Epithelial cell of proximal tubule (primary cell): ENCODE results near the gene AMOTL2. TPM values are rescaled to one million over a fixed set of nuclear protein-coding genes. Genes with fewer than 3 reads are reported as not detected.

ENCODE experiments used
- DNase-seq: peaks from one replicate; pipeline ENCODE4 v3.0.0-alpha.2; 2011; ENCODE audit warnings: low read depth
- H3K4me3 ChIP-seq: 2 replicates; pipeline ENCODE4 v1.5.1; 2011; ENCODE audit warnings: low read depth, mild to moderate bottlenecking, low read length
- total RNA-seq: library from RNA; depleted of rRNA; stranded (reverse); fragments of >200 nt; gene quantifications from 2 replicates; pipeline ENCODE4 v1.2.3, GENCODE V29; 2015
- TF ChIP-seq, protein P1 (sequence below): conservative IDR thresholded peaks from 2 replicates; pipeline ENCODE4 v1.5.1; 2012; ENCODE audit warnings: low read depth, mild to moderate bottlenecking, low read length

Gene AMOTL2
- total RNA-seq, 1 donor from 2014 or later: 98.7 TPM

DNA sequence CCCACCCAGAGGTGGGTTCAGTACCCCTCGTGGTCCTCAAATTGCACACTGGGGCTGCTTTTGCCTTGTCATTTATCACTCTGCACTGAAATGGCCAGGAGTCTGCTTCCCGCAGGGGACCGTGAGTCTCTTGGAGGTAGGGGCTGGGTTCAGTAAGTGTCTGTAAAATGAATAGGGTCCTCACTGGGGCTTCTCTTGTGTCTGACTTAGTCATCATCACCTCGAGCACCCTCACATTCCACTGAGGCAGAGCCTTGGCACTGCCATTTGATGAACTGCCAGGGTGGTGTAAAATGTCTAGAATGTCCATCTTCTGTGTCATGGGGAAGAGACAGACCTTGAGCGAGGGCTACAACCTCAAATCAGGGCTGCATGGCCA lies 62.6 kb downstream of the AMOTL2 start:
- no peak for DNase-seq
- no peak overlapping the region for H3K4me3 ChIP-seq
- TF ChIP-seq, protein P1, sequence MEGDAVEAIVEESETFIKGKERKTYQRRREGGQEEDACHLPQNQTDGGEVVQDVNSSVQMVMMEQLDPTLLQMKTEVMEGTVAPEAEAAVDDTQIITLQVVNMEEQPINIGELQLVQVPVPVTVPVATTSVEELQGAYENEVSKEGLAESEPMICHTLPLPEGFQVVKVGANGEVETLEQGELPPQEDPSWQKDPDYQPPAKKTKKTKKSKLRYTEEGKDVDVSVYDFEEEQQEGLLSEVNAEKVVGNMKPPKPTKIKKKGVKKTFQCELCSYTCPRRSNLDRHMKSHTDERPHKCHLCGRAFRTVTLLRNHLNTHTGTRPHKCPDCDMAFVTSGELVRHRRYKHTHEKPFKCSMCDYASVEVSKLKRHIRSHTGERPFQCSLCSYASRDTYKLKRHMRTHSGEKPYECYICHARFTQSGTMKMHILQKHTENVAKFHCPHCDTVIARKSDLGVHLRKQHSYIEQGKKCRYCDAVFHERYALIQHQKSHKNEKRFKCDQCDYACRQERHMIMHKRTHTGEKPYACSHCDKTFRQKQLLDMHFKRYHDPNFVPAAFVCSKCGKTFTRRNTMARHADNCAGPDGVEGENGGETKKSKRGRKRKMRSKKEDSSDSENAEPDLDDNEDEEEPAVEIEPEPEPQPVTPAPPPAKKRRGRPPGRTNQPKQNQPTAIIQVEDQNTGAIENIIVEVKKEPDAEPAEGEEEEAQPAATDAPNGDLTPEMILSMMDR: no peak

DNA sequence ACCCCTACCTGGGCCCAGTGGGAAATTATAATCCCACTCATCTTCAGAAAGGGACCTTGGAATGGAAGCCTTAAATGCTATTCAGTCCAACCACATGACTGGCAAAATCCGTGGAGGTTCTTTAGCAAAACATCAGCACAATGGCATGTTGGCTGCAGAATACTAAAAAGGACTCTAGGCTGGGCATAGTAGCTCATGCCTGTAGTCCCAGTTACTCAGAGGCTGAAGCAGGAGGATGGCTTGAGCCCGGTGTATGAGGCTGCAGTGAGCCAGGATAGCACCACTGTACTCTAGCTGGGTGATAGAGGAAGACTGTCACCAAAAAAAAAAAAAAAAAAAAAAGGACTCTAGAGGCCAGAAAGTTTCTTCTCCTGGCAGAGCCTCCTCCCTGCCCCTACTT lies 63.0 kb downstream of the AMOTL2 start:
- TF ChIP-seq, protein P1: no peak
- no peak for DNase-seq
- H3K4me3 ChIP-seq: no peak overlapping the region

DNA sequence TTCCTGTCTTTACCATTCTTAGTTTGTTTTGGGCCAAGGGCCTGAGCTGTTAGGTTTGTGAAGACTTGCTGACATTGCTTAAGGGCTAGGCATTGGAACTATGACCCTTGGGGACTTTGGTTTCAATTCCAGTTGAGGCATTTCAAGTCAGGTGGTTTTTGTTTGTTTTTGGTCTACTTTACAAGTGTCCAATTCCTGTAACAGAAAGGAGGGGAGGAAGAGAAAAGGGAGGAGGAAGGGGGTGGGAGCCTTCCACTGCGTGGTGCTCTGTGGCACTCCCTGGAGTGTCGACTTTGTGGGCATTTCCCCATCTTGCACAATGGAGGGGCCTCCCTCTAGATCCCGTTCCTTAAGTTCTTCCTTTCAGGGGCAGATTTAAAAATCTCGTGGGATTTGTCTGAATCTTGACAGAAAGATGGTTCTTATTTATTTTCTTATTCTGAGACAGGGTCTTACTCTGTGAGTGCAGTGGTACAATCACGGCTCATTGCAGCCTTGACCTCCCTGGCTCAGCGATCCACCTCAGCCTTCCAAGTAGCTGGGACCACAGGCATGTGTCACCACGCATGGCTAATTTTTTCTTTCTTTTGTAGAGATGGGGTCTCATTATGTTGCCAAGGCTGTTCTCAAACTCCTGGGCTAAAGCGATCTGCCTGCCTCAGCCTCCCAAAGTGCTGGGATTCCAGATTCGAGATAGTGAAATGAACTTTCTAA lies 64.1 kb downstream of the AMOTL2 start:
- TF ChIP-seq, protein P1: no peak
- no peak for DNase-seq
- no peak overlapping the region for H3K4me3 ChIP-seq

DNA sequence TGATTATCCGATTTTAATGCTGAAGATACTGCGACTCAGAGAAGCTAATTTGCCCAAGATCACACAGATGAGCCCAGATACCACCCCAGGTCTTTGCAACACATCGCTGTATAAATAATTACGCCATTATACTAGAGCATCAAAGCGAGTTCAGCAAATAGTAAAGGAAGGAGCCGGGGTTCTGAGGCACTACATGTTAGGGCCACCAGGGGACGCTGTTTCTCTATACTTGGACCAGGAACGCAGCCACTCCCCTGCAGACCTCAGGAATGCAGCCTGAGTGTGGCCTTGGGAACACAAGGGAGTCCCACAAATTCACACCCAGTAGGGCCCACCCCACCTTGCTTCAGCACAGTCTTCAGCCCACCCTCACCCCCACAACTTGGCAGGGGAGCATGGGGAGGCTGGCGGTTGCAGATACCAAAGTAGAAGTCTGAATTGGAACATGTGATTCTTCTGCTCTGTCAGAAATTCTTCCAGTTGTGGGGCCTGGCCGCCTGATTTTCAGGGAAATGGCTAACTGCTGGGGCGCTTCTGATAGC lies 65.8 kb downstream of the AMOTL2 start:
- no peak for DNase-seq
- no peak overlapping the region for H3K4me3 ChIP-seq
- TF ChIP-seq, protein P1: peak; percentile 99

DNA sequence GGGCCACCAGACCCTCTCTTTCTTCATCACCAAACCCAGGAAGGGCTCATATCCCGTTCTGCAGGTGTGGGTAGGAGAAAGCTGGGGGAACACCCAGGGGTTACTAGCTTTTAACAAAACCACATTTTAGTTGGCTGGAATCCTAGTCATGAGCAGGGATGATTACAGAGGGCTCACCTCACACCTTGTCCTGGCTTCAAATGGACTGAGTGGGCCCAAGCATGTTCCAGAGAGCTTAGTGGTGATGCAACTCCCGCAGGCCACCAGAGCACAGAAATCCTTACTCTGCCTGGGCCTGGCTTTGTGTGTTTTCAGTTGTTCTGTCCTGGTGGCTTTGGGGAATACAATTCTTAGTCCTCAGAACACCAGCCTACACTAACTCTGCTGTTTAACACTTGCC lies 66.8 kb downstream of the AMOTL2 start:
- H3K4me3 ChIP-seq: no peak overlapping the region
- TF ChIP-seq, protein P1: no peak
- no peak for DNase-seq

DNA sequence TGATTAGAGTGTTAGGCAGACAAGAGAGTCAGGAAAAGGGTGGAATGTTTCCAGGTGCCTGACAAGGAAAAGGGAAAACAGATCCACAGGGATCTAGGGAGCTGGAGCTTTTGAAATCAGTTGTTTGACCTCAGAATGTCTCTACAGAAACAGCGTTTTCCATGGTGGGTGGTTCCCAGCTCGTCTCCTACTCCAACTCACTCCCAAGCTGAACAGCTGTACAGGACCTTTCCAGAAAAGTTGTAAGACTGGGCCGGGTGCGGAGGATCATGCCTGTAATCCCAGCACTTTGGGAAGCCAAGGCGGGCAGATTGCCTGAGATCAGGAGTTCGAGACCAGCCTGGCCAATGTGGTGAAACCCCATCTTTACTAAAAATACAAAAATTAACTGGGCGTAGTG lies 67.9 kb downstream of the AMOTL2 start:
- TF ChIP-seq, protein P1: no peak
- no peak for DNase-seq
- no peak overlapping the region for H3K4me3 ChIP-seq

Other genes with a start within 250 kb of the AMOTL2 start
- 33.5 and 60.5 TPM in 2 replicates for gene RYK, start 123.6 kb downstream of the AMOTL2 start, total RNA-seq
- 52.5 and 80.5 TPM in 2 replicates for gene ANAPC13, start 111.5 kb upstream of the AMOTL2 start, total RNA-seq
- gene CEP63, start 111.6 kb upstream of the AMOTL2 start, total RNA-seq: 10.3 and 21.4 TPM in 2 replicates